K562 (cell line): ENCODE measurements around the gene HOXB3. TPM values are rescaled to one million over a fixed set of nuclear protein-coding genes. Genes with fewer than 3 reads are reported as not detected.

Source experiments
- ATAC-seq: fragments of 200-7000 bp; cut with Tn5 transposase; 3 replicates; pipeline ENCODE4 v1.9.1; 2020; ENCODE audit warnings: moderate library complexity
- BruUV-seq: library from RNA; stranded (reverse); fragments of 400-500 nt; replicated peaks from 2 replicates; lab custom pipeline; 2021; lab: Mats Ljungman, UMichigan
- CTCF ChIA-PET: fragments of 300-600 bp; formaldehyde crosslinking; extraction: SDS; loops from one replicate; lab custom pipeline; 2021; ENCODE audit warnings: low intra/inter-chr PET ratio; lab: Yijun Ruan, JAX
- POLR2A ChIA-PET: fragments of 300-600, 350-650 bp; sonication (Branson Sonifier 250); formaldehyde crosslinking; extraction: SDS; loops from one replicate; lab custom pipeline; 2021; ENCODE audit warnings: antibody characterized with exemption, inconsistent platforms; lab: Yijun Ruan, JAX
- DNase-seq, 4 experiments: peaks; one replicate each; pipeline versions ENCODE4 v3.0.0 to v3.0.0-alpha.2; 2011 to 2018; ENCODE audit warnings: low spot score in 3 of 4, mixed read lengths in 3 of 4; ENCODE audit errors: extremely low read depth in 1 of 4
- FAIRE-seq: peaks from 2 replicates; lab custom pipeline; 2011; peaks lifted over from hg19 to GRCh38; lab: Jason Lieb, UNC
- H2AFZ ChIP-seq: 2 replicates; pipeline ENCODE4 v1.6.0; 2011; ENCODE audit warnings: low read depth, low read length, control low read depth, inconsistent platforms
- H3K27ac ChIP-seq: fragments of 200-600 bp; 3 replicates; pipeline ENCODE4 v1.8.0; 2011; ENCODE audit warnings: low read depth, mild to moderate bottlenecking, control low read depth, inconsistent platforms, low read length, moderate library complexity, mixed read lengths; ENCODE audit errors: extremely low read depth
- H3K27me3 ChIP-seq, 2 experiments: fragments of 300-600 bp in 1 of 2; 2 replicates in 1 of 2; 3 replicates in 1 of 2; pipeline versions ENCODE4 v1.6.0 to v1.8.0; 2011; ENCODE audit warnings: inconsistent platforms in 2 of 2, low read length in 2 of 2, mild to moderate bottlenecking in 1 of 2, mixed read lengths in 1 of 2, moderate library complexity in 1 of 2; ENCODE audit not compliant: control insufficient read depth in 2 of 2, insufficient read depth in 2 of 2
- H3K36me3 ChIP-seq: fragments of 300-600 bp; 3 replicates; pipeline ENCODE4 v1.8.0; 2011; ENCODE audit warnings: mild to moderate bottlenecking, low read length, inconsistent platforms; ENCODE audit not compliant: control insufficient read depth, insufficient read depth
- H3K4me1 ChIP-seq, 2 experiments: fragments of 200-600 bp in 1 of 2; replicated peaks in 1 of 2; 2 replicates in 1 of 2; 3 replicates in 1 of 2; pipeline versions ENCODE4 v1.5.1 to v1.8.0; 2011; ENCODE audit warnings: inconsistent platforms in 2 of 2, low read length in 2 of 2, mild to moderate bottlenecking in 1 of 2, mixed read lengths in 1 of 2, moderate library complexity in 1 of 2; ENCODE audit not compliant: control insufficient read depth in 2 of 2, insufficient read depth in 2 of 2
- H3K4me2 ChIP-seq: 2 replicates; pipeline ENCODE4 v1.6.1; 2011; ENCODE audit warnings: low read length, control low read depth, inconsistent platforms, mixed read lengths; ENCODE audit not compliant: insufficient read depth
- H3K4me3 ChIP-seq: fragments of 200-600 bp; sonication (generic), shearing (Covaris generic); 2 replicates; pipeline ENCODE4 v1.5.1; 2016; ENCODE audit warnings: control low read depth, inconsistent platforms
- H3K79me2 ChIP-seq: fragments of 200-600 bp; 3 replicates; pipeline ENCODE4 v1.8.0; 2011; ENCODE audit warnings: low read length, inconsistent platforms; ENCODE audit not compliant: control insufficient read depth, insufficient read depth
- H3K9ac ChIP-seq, 2 experiments: 2 replicates each; pipeline versions ENCODE4 v1.6.0 to v1.6.1; 2011; ENCODE audit warnings: low read depth in 2 of 2, low read length in 2 of 2, control low read depth in 1 of 2, inconsistent platforms in 1 of 2, mild to moderate bottlenecking in 1 of 2, mixed read lengths in 1 of 2; ENCODE audit not compliant: insufficient read depth in 1 of 2
- H3K9me1 ChIP-seq: one replicate; pipeline ENCODE4 v1.6.0; 2011; ENCODE audit warnings: inconsistent platforms, mild to moderate bottlenecking, low read length, moderate library complexity; ENCODE audit not compliant: control insufficient read depth, insufficient read depth
- H3K9me3 ChIP-seq: replicated peaks from 2 replicates; pipeline ENCODE4 v1.5.1; 2011; ENCODE audit warnings: low read depth, low read length, inconsistent platforms; ENCODE audit not compliant: control insufficient read depth, insufficient read depth
- H4K20me1 ChIP-seq: replicated peaks from 2 replicates; pipeline ENCODE4 v1.6.1; 2011; ENCODE audit warnings: low read length, inconsistent platforms, mixed read lengths; ENCODE audit not compliant: control insufficient read depth, insufficient read depth
- EZH2 ChIP-seq: IDR thresholded peaks from 2 replicates; pipeline ENCODE4 v1.6.1; 2012; ENCODE audit warnings: low read depth, mild to moderate bottlenecking, inconsistent platforms, low read length, borderline replicate concordance
- KLF13 ChIP-seq: fragments of 450-650 bp; IDR thresholded peaks from 2 replicates; pipeline ENCODE4 v1.6.1; 2016; ENCODE audit warnings: missing genetic modification characterization, low read depth, mild to moderate bottlenecking, missing compliant biosample characterization, moderate library complexity, borderline replicate concordance
- PPARD ChIP-seq: fragments of 250-450 bp; sonication (Bioruptor Pico); IDR thresholded peaks from 2 replicates; pipeline ENCODE4 v1.8.0; 2022; ENCODE audit warnings: inconsistent platforms, mild to moderate bottlenecking, moderate library complexity
- TEAD2 ChIP-seq: fragments of 450-650 bp; IDR thresholded peaks from 2 replicates; pipeline ENCODE4 v1.6.1; 2016; ENCODE audit warnings: missing genetic modification characterization, control low read depth, missing compliant biosample characterization
- ZC3H11A ChIP-seq: IDR thresholded peaks from 2 replicates; pipeline ENCODE4 v1.6.1; 2012; ENCODE audit warnings: low read depth, low read length, improper control_type of control experiment
- ZNF263 ChIP-seq: sonication (generic); formaldehyde crosslinking; IDR thresholded peaks from 2 replicates; pipeline ENCODE4 v1.8.0; 2022; ENCODE audit warnings: mild to moderate bottlenecking, missing genetic modification reagents, borderline replicate concordance
- ZNF696 ChIP-seq: fragments of 250-450 bp; sonication (Bioruptor Pico); conservative IDR thresholded peaks from 2 replicates; pipeline ENCODE4 v1.4.0; 2020; ENCODE audit warnings: mild to moderate bottlenecking, moderate library complexity
- whole genome bisulfite sequencing: fragments of 100-300 bp; shearing (Covaris generic); methylation state at CpG from one replicate; pipeline ENCODE4 v1.1.6; 2016; ENCODE audit warnings: low coverage, mixed read lengths; ENCODE audit not compliant: insufficient coverage; ENCODE audit errors: missing lambda C conversion rate; 5-methylcytosine and 5-hydroxymethylcytosine counted together
- in situ Hi-C: fragments of 300-500 bp; cut with MboI; formaldehyde crosslinking; loops from 4 replicates; pipeline ENCODE4 v1.15.0; 2018; ENCODE audit warnings: inconsistent platforms, mixed read lengths
- intact Hi-C: fragments of 100-400 bp; cut with micrococcal nuclease; formaldehyde crosslinking; loops from 2 replicates; pipeline ENCODE4 v1.14.2; 2022
- polyA plus RNA-seq, 8 experiments: library from polyadenylated mRNA; depleted of rRNA in 4 of 8; stranded (reverse) in 5 of 8; unstranded in 3 of 8; fragments of >200 nt; fragmentation: Nextera tagmentation in 2 of 8; fragmentation: Illumina TruSeq in 1 of 8; extraction: Ambion mirVana in 2 of 8; extraction: Trizol in 1 of 8; gene quantifications; 2 replicates each; pipeline versions ENCODE4 v1.2.1 to v1.2.3, GENCODE V29; 2011 to 2014; ENCODE audit warnings: inconsistent platforms in 1 of 8, missing spikeins in 1 of 8
- total RNA-seq, 7 experiments: library from RNA; depleted of rRNA in 6 of 7; stranded (reverse); fragments of >200 nt in 6 of 7; fragmentation: Illumina TruSeq in 2 of 7; extraction: Trizol in 2 of 7; gene quantifications; 2 replicates each; pipeline versions ENCODE4 v1.2.1 to v1.2.3, GENCODE V29; 2011 to 2021; ENCODE audit warnings: low replicate concordance in 1 of 7
- TF ChIP-seq, protein P1 (sequence below): fragments of 450-650 bp; formaldehyde crosslinking; IDR thresholded peaks from 2 replicates; pipeline ENCODE4 v1.4.0; 2022; ENCODE audit warnings: missing genetic modification characterization
- TF ChIP-seq, protein P2 (sequence below): fragments of 200-400 bp; formaldehyde crosslinking; IDR thresholded peaks from 2 replicates; pipeline ENCODE4 v1.6.1; 2017; ENCODE audit warnings: mild to moderate bottlenecking, low read depth, low read length, moderate library complexity

The HOXB3 gene
- total and polyA plus RNA-seq, 9 of the 15 experiments (the other 6 are each of a cell fraction or from before 2014, with no cell fraction given), result 2.4 to 41.3 (median 20.2) TPM

GRCh38 chr17:48616717-48617470, 26.9 kb upstream of the HOXB3 start:
- H3K4me2 ChIP-seq, result no peak overlapping the region
- in situ Hi-C loops, result no loop called here
- POLR2A ChIA-PET, result interaction anchor here (1.1 to 1.7 kb wide), 2 partner anchors 12 to 354 kb away, joined by 3 to 7 read pairs; no protein-coding TSS in a partner anchor
- H3K79me2 ChIP-seq, result peaks cover 51% of the 10 kb centered on the region
- H3K36me3 ChIP-seq, result peaks cover 32% of the 10 kb centered on the region
- FAIRE-seq, result no peak
- peaks cover 22% of the 10 kb centered on the region for H4K20me1 ChIP-seq
- H3K4me1 ChIP-seq, result peaks cover 29 to 44% of the 10 kb centered on the region in 2 experiments; a peak in 4 of 5 replicates
- intact Hi-C loops, result no loop called here
- TF ChIP-seq TEAD2 (tag) (no peak), ZNF263 (no peak), EZH2 (no peak), PPARD (CRISPR knock-in tag) (no peak), KLF13 (tag) (no peak), ZC3H11A (no peak), ZNF696 (CRISPR knock-in tag) (no peak)
- TF ChIP-seq, protein P1, sequence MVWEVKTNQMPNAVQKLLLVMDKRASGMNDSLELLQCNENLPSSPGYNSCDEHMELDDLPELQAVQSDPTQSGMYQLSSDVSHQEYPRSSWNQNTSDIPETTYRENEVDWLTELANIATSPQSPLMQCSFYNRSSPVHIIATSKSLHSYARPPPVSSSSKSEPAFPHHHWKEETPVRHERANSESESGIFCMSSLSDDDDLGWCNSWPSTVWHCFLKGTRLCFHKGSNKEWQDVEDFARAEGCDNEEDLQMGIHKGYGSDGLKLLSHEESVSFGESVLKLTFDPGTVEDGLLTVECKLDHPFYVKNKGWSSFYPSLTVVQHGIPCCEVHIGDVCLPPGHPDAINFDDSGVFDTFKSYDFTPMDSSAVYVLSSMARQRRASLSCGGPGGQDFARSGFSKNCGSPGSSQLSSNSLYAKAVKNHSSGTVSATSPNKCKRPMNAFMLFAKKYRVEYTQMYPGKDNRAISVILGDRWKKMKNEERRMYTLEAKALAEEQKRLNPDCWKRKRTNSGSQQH (CRISPR knock-in tag), result no peak
- TF ChIP-seq, protein P2, sequence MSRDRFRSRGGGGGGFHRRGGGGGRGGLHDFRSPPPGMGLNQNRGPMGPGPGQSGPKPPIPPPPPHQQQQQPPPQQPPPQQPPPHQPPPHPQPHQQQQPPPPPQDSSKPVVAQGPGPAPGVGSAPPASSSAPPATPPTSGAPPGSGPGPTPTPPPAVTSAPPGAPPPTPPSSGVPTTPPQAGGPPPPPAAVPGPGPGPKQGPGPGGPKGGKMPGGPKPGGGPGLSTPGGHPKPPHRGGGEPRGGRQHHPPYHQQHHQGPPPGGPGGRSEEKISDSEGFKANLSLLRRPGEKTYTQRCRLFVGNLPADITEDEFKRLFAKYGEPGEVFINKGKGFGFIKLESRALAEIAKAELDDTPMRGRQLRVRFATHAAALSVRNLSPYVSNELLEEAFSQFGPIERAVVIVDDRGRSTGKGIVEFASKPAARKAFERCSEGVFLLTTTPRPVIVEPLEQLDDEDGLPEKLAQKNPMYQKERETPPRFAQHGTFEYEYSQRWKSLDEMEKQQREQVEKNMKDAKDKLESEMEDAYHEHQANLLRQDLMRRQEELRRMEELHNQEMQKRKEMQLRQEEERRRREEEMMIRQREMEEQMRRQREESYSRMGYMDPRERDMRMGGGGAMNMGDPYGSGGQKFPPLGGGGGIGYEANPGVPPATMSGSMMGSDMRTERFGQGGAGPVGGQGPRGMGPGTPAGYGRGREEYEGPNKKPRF, result no peak
- H2AFZ ChIP-seq, result no peak overlapping the region
- CTCF ChIA-PET, result interaction anchor here (0.6 to 1.5 kb wide), 3 partner anchors 17 to 422 kb away, joined by 3 to 8 read pairs (median 3); no protein-coding TSS in a partner anchor
- no peak for ATAC-seq
- WGBS, result 87% methylated on average over 14 of the region's 15 CpGs
- H3K27me3 ChIP-seq, result no peaks in the 10 kb centered on the region
- H3K9ac ChIP-seq, result no peak overlapping the region
- no peaks in the 10 kb centered on the region for H3K9me3 ChIP-seq
- BruUV-seq, result no TSS peak
- H3K9me1 ChIP-seq, result no peaks in the 10 kb centered on the region
- H3K27ac ChIP-seq, result no peak overlapping the region
- no peak for DNase-seq
- H3K4me3 ChIP-seq, result no peak overlapping the region
